ENCODE data around the gene NWD2. TPM values are rescaled to one million over a fixed set of nuclear protein-coding genes. Genes with fewer than 3 reads are reported as not detected.

NWD2 gene
- polyA plus RNA-seq, 3 donors: not detected

- H3K4me1 Mint-ChIP-seq: no peaks in the 10 kb centered on the region
- H3K36me3 Mint-ChIP-seq: no peaks in the 10 kb centered on the region
- H3K9me3 Mint-ChIP-seq: no peaks in the 10 kb centered on the region
- H3K27ac Mint-ChIP-seq: no peak overlapping the region
- WGBS (ENCODE audit: insufficient coverage): no CpG with 5 or more reads among the region's 2 CpGs
- no peak overlapping the region for H3K27ac ChIP-seq (ENCODE audit: low read depth in 1 of 2, low read length in 2 of 2)
- TF ChIP-seq CTCF (IDR thresholded peaks at IDR 0.05): no peak
- H2AFZ ChIP-seq (ENCODE audit: insufficient read depth, low read depth, low read length, poor library complexity, severe bottlenecking): no peak overlapping the region
- no peaks in the 10 kb centered on the region for H4K20me1 ChIP-seq (ENCODE audit: insufficient read depth, low read length)
- H3K4me2 ChIP-seq (replicated peaks; ENCODE audit: extremely low read depth, low read length, poor library complexity, severe bottlenecking): no peak overlapping the region
- peaks cover 0 to 3% of the 10 kb centered on the region in 2 donors for H3K27me3 ChIP-seq (ENCODE audit: control insufficient read depth in 2 of 2, insufficient read depth in 2 of 2, low read length in 2 of 2)
- H3K36me3 ChIP-seq (replicated peaks in 1 of 2; ENCODE audit: control insufficient read depth in 1 of 2, insufficient read depth in 2 of 2, low read length in 2 of 2): no peaks in the 10 kb centered on the region
- no peaks in the 10 kb centered on the region for H3K4me1 ChIP-seq (ENCODE audit: control insufficient read depth in 1 of 2, insufficient read depth in 2 of 2, low read length in 2 of 2)
- H3K9me3 ChIP-seq (replicated peaks in 1 of 2; ENCODE audit: control insufficient read depth in 1 of 2, insufficient read depth in 1 of 2, low read length in 2 of 2): no peaks in the 10 kb centered on the region
- no peak for DNase-seq
- peaks cover 5 to 9% (median 6%) of the 10 kb centered on the region in 3 donors for H3K27me3 Mint-ChIP-seq (ENCODE audit: low read depth in 3 of 3)
- no peaks in the 10 kb centered on the region for H3K79me2 ChIP-seq (ENCODE audit: insufficient read depth, low read length)
- no peak overlapping the region for H3K4me3 Mint-ChIP-seq
- intact Hi-C loops (cut with micrococcal nuclease): no loop called here
- H3K4me3 ChIP-seq (replicated peaks in 1 of 3; ENCODE audit: low read depth in 2 of 3, low read length in 3 of 3): no peak overlapping the region
- H3K9ac ChIP-seq (ENCODE audit: insufficient read depth, low read length, poor library complexity, severe bottlenecking): no peak overlapping the region
These were observed 221.3 kb downstream of the NWD2 start for GRCh38 chr4:37465845-37466244.

- H3K27me3 ChIP-seq (ENCODE audit: control insufficient read depth in 2 of 2, insufficient read depth in 2 of 2, low read length in 2 of 2): peaks cover 0 to 3% of the 10 kb centered on the region in 2 donors
- H4K20me1 ChIP-seq (ENCODE audit: insufficient read depth, low read length): no peaks in the 10 kb centered on the region
- H3K4me3 ChIP-seq (replicated peaks in 1 of 3; ENCODE audit: low read depth in 2 of 3, low read length in 3 of 3): no peak overlapping the region
- Mint-ChIP-seq H3K27ac (no peak overlapping the region), H3K27me3 (ENCODE audit: low read depth in 3 of 3) (peaks cover 2 to 12% (median 3%) of the 10 kb centered on the region in 3 donors), H3K36me3 (no peaks in the 10 kb centered on the region), H3K4me3 (no peak overlapping the region), H3K4me1 (peaks cover 5% of the 10 kb centered on the region), H3K9me3 (no peaks in the 10 kb centered on the region)
- no peaks in the 10 kb centered on the region for H3K79me2 ChIP-seq (ENCODE audit: insufficient read depth, low read length)
- H3K36me3 ChIP-seq (replicated peaks in 1 of 2; ENCODE audit: control insufficient read depth in 1 of 2, insufficient read depth in 2 of 2, low read length in 2 of 2): no peaks in the 10 kb centered on the region
- no CpG with 5 or more reads among the region's 3 CpGs for WGBS (ENCODE audit: insufficient coverage)
- no peak overlapping the region for H2AFZ ChIP-seq (ENCODE audit: insufficient read depth, low read depth, low read length, poor library complexity, severe bottlenecking)
- no peak overlapping the region for H3K27ac ChIP-seq (ENCODE audit: low read depth in 1 of 2, low read length in 2 of 2)
- no peak for TF ChIP-seq CTCF (IDR thresholded peaks at IDR 0.05)
- H3K9ac ChIP-seq (ENCODE audit: insufficient read depth, low read length, poor library complexity, severe bottlenecking): no peak overlapping the region
- intact Hi-C loops (cut with micrococcal nuclease): no loop called here
- H3K4me2 ChIP-seq (replicated peaks; ENCODE audit: extremely low read depth, low read length, poor library complexity, severe bottlenecking): no peak overlapping the region
- no peak for DNase-seq
- H3K9me3 ChIP-seq (replicated peaks in 1 of 2; ENCODE audit: control insufficient read depth in 1 of 2, insufficient read depth in 1 of 2, low read length in 2 of 2): no peaks in the 10 kb centered on the region
- peaks cover 0 to 6% of the 10 kb centered on the region in 2 donors for H3K4me1 ChIP-seq (ENCODE audit: control insufficient read depth in 1 of 2, insufficient read depth in 2 of 2, low read length in 2 of 2)
These were observed 222.7 kb downstream of the NWD2 start for GRCh38 chr4:37467223-37467622.
